Measurements from ENCODE around the gene HOXB2. TPM values are rescaled to one million over a fixed set of nuclear protein-coding genes. Genes with fewer than 3 reads are reported as not detected.

Gene HOXB2
- total and polyA plus RNA-seq, 9 of the 15 experiments (the other 6 are each of a cell fraction or from before 2014, with no cell fraction given), result 2.1 to 97.7 (median 21.2) TPM

- TF ChIP-seq, protein P1, sequence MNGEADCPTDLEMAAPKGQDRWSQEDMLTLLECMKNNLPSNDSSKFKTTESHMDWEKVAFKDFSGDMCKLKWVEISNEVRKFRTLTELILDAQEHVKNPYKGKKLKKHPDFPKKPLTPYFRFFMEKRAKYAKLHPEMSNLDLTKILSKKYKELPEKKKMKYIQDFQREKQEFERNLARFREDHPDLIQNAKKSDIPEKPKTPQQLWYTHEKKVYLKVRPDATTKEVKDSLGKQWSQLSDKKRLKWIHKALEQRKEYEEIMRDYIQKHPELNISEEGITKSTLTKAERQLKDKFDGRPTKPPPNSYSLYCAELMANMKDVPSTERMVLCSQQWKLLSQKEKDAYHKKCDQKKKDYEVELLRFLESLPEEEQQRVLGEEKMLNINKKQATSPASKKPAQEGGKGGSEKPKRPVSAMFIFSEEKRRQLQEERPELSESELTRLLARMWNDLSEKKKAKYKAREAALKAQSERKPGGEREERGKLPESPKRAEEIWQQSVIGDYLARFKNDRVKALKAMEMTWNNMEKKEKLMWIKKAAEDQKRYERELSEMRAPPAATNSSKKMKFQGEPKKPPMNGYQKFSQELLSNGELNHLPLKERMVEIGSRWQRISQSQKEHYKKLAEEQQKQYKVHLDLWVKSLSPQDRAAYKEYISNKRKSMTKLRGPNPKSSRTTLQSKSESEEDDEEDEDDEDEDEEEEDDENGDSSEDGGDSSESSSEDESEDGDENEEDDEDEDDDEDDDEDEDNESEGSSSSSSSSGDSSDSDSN (IDR thresholded peaks at IDR 0.05; ENCODE audit: borderline replicate concordance in 1 of 2, low read depth in 2 of 2, low read length in 2 of 2), result 0 out of 4 replicates have a peak, but pooled peaks of 1 of the 2 experiments have one; percentile 68
- TF ChIP-seq, protein P2, sequence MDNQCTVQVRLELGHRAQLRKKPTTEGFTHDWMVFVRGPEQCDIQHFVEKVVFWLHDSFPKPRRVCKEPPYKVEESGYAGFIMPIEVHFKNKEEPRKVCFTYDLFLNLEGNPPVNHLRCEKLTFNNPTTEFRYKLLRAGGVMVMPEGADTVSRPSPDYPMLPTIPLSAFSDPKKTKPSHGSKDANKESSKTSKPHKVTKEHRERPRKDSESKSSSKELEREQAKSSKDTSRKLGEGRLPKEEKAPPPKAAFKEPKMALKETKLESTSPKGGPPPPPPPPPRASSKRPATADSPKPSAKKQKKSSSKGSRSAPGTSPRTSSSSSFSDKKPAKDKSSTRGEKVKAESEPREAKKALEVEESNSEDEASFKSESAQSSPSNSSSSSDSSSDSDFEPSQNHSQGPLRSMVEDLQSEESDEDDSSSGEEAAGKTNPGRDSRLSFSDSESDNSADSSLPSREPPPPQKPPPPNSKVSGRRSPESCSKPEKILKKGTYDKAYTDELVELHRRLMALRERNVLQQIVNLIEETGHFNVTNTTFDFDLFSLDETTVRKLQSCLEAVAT (IDR thresholded peaks at IDR 0.05), result peak; percentile 39 to 79; a peak in 1 of 4 replicates
- TF ChIP-seq ZNF263 (CRISPR knock-in tag; IDR thresholded peaks at IDR 0.05; ENCODE audit: borderline replicate concordance) (no peak), ZNF740 (CRISPR knock-in tag; IDR thresholded peaks at IDR 0.05) (no peak), ZNF740 (tag; IDR thresholded peaks at IDR 0.05) (peak in 1 of 2 experiments; percentile 54; a peak in 2 of 4 replicates), MAZ (CRISPR knock-in tag; conservative IDR thresholded peaks at IDR 0.05 in 1 of 2, IDR thresholded peaks at IDR 0.05 in 1 of 2) (0 out of 4 replicates have a peak, but pooled peaks of 1 of the 2 experiments have one; percentile 27), ZBTB40 (IDR thresholded peaks at IDR 0.05) (0 out of 2 replicates have a peak, but pooled peaks have one; percentile 17), ZBTB40 (CRISPR knock-in tag; IDR thresholded peaks at IDR 0.05) (no peak), C11orf30 (IDR thresholded peaks at IDR 0.05; ENCODE audit: low read depth) (no peak), SUPT5H (IDR thresholded peaks at IDR 0.05) (peak; percentile 21; the same call in 1 of the 2 replicates), RBBP5 (IDR thresholded peaks at IDR 0.05; ENCODE audit: borderline replicate concordance, insufficient read depth, low read length, poor library complexity, severe bottlenecking) (peak; percentile 39), ZNF133 (CRISPR knock-in tag; IDR thresholded peaks at IDR 0.05) (no peak)
These were observed 31.0 kb upstream of the HOXB2 start (continued) for GRCh38 chr17:48575673-48576478.
